Activated naive CD8-positive, alpha-beta T cell (primary cell): ENCODE results near the gene SV2B.
"Not testable (repeated sequence)": the region's sequence is repeated elsewhere in the genome, so short reads cannot be mapped to it uniquely, and the experiment has no call there.

Source experiments
- H3K27ac Mint-ChIP-seq: one replicate; pipeline ENCODE4 v1.8.0; 2021; ENCODE audit warnings: mixed read lengths
- H3K27me3 Mint-ChIP-seq: one replicate; pipeline ENCODE4 v1.8.0; 2021; ENCODE audit warnings: mixed read lengths
- H3K36me3 Mint-ChIP-seq: one replicate; pipeline ENCODE4 v1.8.0; 2021; ENCODE audit warnings: mixed read lengths
- H3K4me1 Mint-ChIP-seq: one replicate; pipeline ENCODE4 v1.8.0; 2021; ENCODE audit warnings: low read depth, mixed read lengths
- H3K4me3 Mint-ChIP-seq: one replicate; pipeline ENCODE4 v1.8.0; 2021; ENCODE audit warnings: mild to moderate bottlenecking, mixed read lengths
- H3K9me3 Mint-ChIP-seq: one replicate; pipeline ENCODE4 v1.8.0; 2021; ENCODE audit warnings: low read depth, mixed read lengths

The SV2B gene

DNA sequence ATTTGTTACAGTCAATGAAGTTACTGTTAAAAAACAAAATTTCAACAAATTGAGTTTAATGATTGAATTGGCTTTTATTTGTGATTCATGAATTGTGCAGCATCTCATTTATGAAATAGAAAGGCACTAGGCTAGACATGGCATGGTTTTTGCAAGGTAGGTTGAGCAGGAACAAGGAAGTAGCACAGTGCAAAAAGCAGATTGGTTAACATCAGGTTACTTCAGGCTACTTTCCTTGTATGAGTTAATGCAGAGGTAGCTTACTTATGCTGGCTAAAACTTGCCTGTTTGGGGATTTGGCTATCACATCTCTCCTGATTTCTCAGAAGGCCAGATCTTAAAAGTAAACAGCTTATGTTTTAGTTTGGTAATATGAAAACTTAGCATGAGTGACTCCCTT lies 23.0 kb upstream of the SV2B start:
- H3K4me3 Mint-ChIP-seq = no peak overlapping the region
- H3K27me3 Mint-ChIP-seq = peaks cover 7% of the 10 kb centered on the region
- no peak overlapping the region for H3K27ac Mint-ChIP-seq
- peaks cover 8% of the 10 kb centered on the region for H3K36me3 Mint-ChIP-seq
- peaks cover 15% of the 10 kb centered on the region for H3K9me3 Mint-ChIP-seq
- no peaks in the 10 kb centered on the region for H3K4me1 Mint-ChIP-seq

DNA sequence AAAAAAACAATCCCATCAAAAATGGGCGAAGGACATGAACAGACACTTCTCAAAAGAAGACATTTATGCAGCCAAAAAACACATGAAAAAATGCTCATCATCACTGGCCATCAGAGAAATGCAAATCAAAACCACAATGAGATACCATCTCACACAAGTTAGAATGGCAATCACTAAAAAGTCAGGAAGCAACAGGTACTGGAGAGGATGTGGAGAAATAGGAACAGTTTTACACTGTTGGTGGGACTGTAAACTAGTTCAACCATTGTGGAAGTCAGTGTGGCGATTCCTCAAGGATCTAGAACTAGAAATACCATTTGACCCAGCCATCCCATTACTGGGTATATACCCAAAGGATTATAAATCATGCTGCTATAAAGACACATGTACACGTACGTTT lies 6.2 kb upstream of the SV2B start:
- not testable (repeated sequence) for H3K4me3 Mint-ChIP-seq, H3K27ac Mint-ChIP-seq, H3K9me3 Mint-ChIP-seq, H3K4me1 Mint-ChIP-seq, H3K36me3 Mint-ChIP-seq
- peaks cover 35% of the 10 kb centered on the region for H3K27me3 Mint-ChIP-seq

DNA sequence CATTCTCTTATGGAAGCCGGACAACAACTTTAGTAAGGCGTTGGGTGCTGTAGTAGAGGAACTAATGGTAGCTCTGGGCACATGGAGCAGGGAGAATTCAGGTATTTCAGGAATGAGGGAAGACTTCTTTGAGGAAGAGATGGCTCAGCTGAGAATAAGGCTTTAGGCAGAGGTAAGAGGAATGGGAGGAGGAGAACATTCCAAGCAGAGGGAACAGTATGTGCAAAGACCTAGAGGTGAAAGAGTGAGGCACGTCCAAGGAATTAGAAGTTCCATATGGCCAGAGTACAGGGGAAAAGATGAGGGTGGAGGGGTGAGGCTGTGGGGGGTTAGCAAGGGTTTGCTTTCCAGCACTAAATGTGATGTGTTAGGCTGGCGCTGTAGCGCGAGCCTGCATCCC lies 1.6 kb upstream of the SV2B start:
- H3K4me3 Mint-ChIP-seq = peak overlapping the region; percentile 2

DNA sequence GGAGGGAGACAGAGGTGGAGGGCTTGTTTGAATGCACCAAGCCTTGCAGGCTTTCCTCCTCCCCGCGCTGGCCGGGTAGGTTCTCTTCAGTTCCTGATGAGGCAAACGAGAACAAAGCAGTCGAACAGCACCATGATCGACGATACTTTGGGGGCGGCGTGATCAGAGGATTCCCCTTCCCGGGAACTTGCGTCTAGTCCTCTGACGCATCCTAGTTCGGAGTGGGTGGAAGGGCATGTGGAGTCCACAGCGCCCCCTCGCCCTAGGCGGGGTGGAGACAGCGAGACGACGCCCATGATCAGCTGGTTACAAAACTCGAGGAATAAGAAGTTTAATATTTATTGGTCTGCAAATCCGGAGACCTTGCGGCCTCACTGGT lies 452 bp upstream of the SV2B start:
- H3K4me3 Mint-ChIP-seq = peak overlapping the region; percentile 80
- H3K27me3 Mint-ChIP-seq = peaks cover 41% of the 10 kb centered on the region

More for the DNA sequence above, 1.6 kb upstream of the SV2B start:
- no peaks in the 10 kb centered on the region for H3K36me3 Mint-ChIP-seq
- no peaks in the 10 kb centered on the region for H3K9me3 Mint-ChIP-seq
- peaks cover 20% of the 10 kb centered on the region for H3K4me1 Mint-ChIP-seq
- no peak overlapping the region for H3K27ac Mint-ChIP-seq
- peaks cover 44% of the 10 kb centered on the region for H3K27me3 Mint-ChIP-seq

DNA sequence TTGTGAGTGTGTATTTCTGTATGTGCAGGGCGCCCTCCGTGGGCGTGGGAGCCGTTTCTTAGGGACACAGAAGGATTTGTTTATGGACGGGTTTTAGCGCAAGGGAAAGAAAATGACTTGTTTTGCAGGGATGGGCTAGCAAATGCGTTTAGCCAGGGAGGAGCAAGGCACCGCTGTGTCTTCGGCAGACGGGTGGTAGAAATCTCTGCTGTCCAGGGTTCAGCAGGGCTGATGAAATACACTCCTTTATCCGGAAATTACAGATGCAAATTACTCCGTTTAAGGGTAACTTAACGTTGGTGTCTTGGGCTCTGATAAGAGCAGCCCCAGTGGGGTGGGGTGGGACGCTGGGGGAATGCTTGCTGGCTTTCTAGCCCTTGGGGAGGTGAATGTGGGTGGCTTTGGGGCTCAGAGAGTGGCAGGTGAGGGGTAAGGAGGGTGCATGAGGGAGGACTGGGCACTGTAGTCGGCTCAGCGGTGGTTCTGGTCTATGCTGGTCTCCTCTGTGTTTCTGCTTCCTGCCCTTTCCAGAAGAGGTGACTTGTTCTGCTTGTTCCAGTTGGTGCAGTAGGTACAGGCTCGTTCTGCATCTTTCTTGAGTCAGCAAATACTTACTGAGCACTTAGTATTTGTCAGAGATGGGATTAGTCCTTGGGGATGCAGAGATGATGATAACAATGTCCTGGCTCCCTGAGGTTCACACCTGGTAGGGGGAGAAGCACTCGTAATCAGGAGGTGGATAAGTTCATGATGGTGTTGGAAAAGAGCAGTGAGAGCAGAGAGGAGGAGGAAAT lies 954 bp downstream of the SV2B start:
- Mint-ChIP-seq H3K4me3 (peak overlapping the region; percentile 81), H3K9me3 (no peaks in the 10 kb centered on the region), H3K27me3 (peaks cover 37% of the 10 kb centered on the region), H3K4me1 (peaks cover 20% of the 10 kb centered on the region), H3K36me3 (no peaks in the 10 kb centered on the region), H3K27ac (no peak overlapping the region)

More for the DNA sequence above, 452 bp upstream of the SV2B start:
- peaks cover 20% of the 10 kb centered on the region for H3K4me1 Mint-ChIP-seq
- no peaks in the 10 kb centered on the region for H3K9me3 Mint-ChIP-seq
- no peak overlapping the region for H3K27ac Mint-ChIP-seq
- no peaks in the 10 kb centered on the region for H3K36me3 Mint-ChIP-seq

DNA sequence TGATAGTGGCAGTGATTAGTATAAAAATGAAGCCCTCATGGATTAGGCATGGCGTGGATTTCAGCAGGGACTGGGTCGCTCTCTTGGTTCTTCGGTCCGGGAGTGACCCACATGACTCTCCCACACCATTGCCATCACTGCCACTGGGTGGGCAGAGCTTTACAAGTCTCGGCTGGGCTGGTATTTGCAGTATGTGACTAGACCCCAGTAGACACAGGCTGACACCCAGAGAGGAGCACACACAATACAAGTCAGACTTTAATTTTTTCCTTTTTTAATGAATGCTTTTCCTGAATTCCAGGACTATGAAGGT lies 1.5 kb downstream of the SV2B start:
- H3K27me3 Mint-ChIP-seq = peaks cover 39% of the 10 kb centered on the region
- no peak overlapping the region for H3K27ac Mint-ChIP-seq
- no peak overlapping the region for H3K4me3 Mint-ChIP-seq
- H3K9me3 Mint-ChIP-seq = no peaks in the 10 kb centered on the region
- peaks cover 20% of the 10 kb centered on the region for H3K4me1 Mint-ChIP-seq
- H3K36me3 Mint-ChIP-seq = no peaks in the 10 kb centered on the region

DNA sequence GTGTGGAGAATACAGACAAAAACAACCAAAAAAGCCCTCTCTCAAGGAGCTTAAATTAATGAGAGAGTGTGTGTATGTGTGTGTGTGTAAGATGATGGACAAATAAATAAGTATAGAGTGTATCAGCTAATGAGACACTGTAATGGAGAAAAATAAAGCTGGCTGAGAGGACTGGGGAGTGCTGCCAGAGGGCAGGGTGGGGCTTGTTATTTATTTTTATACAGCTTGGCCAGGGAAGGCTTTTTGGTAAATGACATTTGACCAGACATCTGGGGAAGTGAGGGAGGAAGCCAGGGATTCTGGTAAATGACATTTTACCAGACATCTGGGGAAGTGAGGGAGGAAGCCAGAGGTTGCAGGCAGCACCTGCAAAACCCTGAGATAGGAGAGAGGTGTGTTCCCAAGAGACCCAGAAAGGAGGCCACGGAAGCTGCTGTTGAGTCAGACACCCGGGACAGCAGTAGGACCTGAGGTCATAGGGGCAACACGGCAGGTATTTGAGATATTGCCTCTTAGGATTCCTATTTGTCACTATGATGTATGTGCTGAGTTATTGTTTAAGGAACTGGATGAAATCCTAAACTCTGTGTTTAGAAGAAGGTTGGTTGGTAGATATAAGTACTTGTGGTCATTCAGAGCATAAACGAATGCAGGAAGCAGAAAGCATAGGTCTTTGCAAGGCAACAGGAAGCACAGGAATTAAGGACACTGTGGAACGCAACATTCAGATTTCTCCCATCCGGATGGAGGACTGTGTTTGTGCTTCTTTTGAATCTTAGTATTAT lies 2.7 kb downstream of the SV2B start:
- Mint-ChIP-seq H3K27me3 (peaks cover 45% of the 10 kb centered on the region), H3K27ac (no peak overlapping the region), H3K4me3 (no peak overlapping the region), H3K36me3 (peaks cover 2% of the 10 kb centered on the region), H3K9me3 (no peaks in the 10 kb centered on the region), H3K4me1 (peaks cover 20% of the 10 kb centered on the region)

DNA sequence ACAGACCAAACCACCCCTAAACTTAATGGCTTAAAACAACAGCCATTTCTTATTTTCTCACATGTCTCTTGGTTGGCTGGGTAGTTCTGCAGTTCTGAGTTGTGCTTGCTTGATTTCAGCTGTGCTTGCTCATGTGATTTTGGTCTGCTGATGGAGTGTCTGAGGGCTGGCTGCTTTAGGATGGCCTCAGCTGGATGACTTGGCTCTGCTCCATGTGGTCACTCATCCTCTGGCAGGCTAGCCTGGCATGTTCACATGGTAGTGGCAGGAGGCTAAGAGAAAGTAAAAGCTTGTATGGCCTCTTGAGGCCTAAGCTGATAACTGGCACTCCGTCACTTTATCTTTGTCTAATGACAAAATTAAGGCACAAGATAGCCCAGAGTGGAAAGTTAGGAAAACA lies 4.1 kb downstream of the SV2B start:
- no peak overlapping the region for H3K4me3 Mint-ChIP-seq
- peaks cover 17% of the 10 kb centered on the region for H3K4me1 Mint-ChIP-seq
- no peaks in the 10 kb centered on the region for H3K9me3 Mint-ChIP-seq
- peaks cover 39% of the 10 kb centered on the region for H3K27me3 Mint-ChIP-seq
- H3K27ac Mint-ChIP-seq = no peak overlapping the region
- peaks cover 2% of the 10 kb centered on the region for H3K36me3 Mint-ChIP-seq

DNA sequence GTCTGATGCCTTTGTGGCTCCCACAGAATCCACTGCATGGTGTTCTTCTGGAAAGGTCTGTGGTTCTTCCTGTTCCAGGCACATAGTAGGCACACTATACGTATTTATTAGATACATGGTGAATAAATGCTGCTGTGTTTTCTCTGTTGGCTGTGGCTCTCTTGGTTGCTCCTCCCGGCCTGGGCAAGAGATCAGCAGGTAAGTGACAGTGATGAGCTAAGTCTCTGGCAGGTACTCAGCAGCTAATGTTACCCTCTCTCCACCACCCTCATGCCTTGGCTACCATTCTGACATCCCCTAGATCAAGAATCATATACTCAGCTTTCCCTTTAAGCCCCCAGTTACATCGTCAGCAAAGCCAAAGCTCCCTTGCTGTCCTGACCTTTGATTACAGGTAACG lies 8.4 kb downstream of the SV2B start:
- Mint-ChIP-seq H3K27me3 (peaks cover 32% of the 10 kb centered on the region), H3K4me3 (no peak overlapping the region), H3K4me1 (no peaks in the 10 kb centered on the region), H3K9me3 (no peaks in the 10 kb centered on the region), H3K36me3 (peaks cover 2% of the 10 kb centered on the region), H3K27ac (no peak overlapping the region)

DNA sequence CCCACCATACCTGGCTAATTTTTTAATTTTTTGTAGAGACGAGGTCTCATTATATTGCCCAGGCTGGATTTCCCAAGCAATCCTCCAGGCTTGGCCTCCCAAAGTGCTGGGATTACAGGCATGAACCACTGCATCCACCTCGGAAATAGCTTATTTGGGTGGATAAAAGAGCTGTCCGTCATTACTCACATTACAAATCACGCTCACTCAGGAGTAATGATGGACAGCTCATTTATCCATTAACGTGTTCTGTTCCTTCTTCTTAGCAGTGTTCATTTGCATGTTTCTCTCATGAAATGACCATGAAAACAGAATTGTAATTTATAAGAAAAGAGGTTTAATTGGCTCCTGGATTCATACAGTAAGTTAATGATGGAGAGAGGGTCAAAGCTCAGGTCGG lies 9.8 kb downstream of the SV2B start:
- H3K27me3 Mint-ChIP-seq = peaks cover 29% of the 10 kb centered on the region
- no peak overlapping the region for H3K4me3 Mint-ChIP-seq
- H3K4me1 Mint-ChIP-seq = no peaks in the 10 kb centered on the region
- H3K36me3 Mint-ChIP-seq = peaks cover 2% of the 10 kb centered on the region
- H3K9me3 Mint-ChIP-seq = no peaks in the 10 kb centered on the region
- H3K27ac Mint-ChIP-seq = no peak overlapping the region

DNA sequence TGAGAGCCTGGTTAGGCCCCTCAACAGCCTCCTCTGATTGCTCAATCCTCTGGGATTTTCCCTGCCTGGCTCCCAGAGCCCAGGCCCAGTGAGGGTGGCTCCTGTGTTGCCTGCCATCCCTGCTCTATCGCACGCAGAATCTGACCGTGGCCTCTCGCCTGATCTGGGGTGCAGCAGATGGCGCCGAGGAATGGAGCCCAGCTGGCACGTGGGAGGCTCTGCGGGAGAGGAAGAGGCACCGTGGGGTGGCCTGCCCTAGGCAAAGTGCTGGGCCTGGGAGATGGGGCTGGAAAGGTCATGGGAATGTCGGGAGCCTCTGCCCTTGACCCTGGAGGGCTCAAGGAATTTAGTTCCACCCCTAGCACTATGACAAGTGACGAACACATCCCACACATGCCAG lies 10.3 kb downstream of the SV2B start:
- peaks cover 2% of the 10 kb centered on the region for H3K36me3 Mint-ChIP-seq
- peaks cover 27% of the 10 kb centered on the region for H3K27me3 Mint-ChIP-seq
- H3K4me1 Mint-ChIP-seq = no peaks in the 10 kb centered on the region
- no peaks in the 10 kb centered on the region for H3K9me3 Mint-ChIP-seq
- no peak overlapping the region for H3K4me3 Mint-ChIP-seq
- H3K27ac Mint-ChIP-seq = no peak overlapping the region

DNA sequence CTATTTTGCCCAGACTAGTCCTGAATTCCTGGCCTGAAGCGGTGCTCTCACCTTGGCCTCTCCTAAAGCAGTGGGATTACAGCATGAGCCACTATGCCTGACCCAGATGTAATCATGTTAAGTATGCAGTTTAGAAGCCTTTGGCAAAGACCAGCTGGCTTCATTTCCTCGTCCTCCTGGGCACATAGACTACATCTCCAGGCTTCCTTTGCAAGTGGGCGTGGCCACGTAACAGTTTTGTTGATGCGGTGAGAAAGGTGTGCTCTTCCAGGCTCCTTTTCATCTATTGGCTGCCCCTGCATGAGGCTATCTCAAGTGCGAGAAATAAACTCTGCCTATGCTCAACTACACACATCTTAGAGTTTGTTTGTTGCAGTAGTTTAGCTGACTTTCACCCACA lies 13.0 kb downstream of the SV2B start:
- peaks cover 24% of the 10 kb centered on the region for H3K27me3 Mint-ChIP-seq
- no peak overlapping the region for H3K27ac Mint-ChIP-seq
- no peaks in the 10 kb centered on the region for H3K4me1 Mint-ChIP-seq
- no peaks in the 10 kb centered on the region for H3K9me3 Mint-ChIP-seq
- no peaks in the 10 kb centered on the region for H3K36me3 Mint-ChIP-seq
- H3K4me3 Mint-ChIP-seq = no peak overlapping the region

DNA sequence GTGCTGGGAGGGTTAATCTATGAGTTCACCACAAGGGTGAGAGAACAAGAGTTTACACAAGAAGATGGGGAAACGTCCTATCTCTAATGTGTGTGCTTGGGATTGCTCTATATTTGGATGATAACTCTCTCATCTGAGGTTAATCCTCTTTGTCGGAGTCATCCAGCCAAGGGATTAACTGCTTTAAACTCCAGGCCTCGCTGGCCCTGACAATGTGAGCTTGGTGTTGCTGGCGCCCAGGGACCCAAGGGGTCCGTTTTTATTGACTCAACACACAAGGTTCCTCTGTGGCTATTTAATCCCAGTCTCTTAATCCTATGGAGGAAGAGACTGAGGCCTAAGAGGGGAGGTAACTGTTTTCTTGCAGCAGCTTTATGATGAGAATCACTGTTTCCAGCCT lies 14.2 kb downstream of the SV2B start:
- peaks cover 24% of the 10 kb centered on the region for H3K27me3 Mint-ChIP-seq

DNA sequence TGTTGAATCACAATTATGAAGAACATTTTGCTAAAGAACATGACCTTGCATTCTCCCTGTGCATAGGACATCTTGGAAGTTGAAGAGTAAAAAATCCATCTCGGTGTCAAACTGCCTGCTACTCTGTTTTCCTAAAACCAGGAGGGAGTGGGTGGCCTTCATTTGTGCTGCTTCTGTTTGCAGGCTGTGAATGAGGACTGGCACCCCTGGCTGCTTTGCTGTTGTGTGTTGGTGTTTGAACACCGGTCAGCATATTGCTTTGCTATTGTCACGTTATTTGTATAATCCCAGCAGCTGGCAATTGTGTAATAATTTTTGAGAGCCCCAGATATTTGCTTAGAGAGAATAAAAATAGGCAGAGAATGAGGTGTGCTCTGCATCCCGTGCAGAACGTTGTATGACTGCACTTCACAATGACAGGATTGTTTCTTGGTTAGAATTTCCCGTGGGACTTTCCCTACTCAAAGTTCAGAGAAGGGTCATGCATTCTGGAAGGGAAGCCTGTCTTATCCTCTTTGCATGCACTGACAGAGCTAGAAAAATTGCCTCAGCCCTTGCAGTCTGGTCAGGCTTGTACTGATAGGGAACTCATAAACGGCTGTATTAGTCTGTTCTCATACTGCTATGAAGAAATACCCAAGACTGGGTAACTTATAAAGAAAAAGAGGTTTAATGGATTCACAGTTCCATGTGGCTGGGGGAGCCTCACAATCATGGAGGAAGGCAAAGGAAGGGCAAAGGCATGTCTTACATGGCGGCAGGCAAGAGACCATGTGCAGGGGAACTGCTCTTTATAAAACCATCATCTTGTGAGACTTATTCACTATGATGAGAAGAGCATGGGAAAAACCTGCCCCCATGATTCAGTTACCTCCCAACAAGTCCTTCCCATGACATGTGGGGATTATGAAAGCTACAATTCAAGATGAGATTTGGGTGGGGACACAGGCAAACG lies 16.3 kb downstream of the SV2B start:
- Mint-ChIP-seq H3K27ac (no peak overlapping the region), H3K4me3 (no peak overlapping the region), H3K9me3 (no peaks in the 10 kb centered on the region), H3K27me3 (peaks cover 26% of the 10 kb centered on the region), H3K36me3 (no peaks in the 10 kb centered on the region), H3K4me1 (no peaks in the 10 kb centered on the region)

More for the DNA sequence above, 14.2 kb downstream of the SV2B start:
- Mint-ChIP-seq H3K4me3 (no peak overlapping the region), H3K36me3 (no peaks in the 10 kb centered on the region), H3K4me1 (no peaks in the 10 kb centered on the region), H3K27ac (no peak overlapping the region), H3K9me3 (no peaks in the 10 kb centered on the region)

DNA sequence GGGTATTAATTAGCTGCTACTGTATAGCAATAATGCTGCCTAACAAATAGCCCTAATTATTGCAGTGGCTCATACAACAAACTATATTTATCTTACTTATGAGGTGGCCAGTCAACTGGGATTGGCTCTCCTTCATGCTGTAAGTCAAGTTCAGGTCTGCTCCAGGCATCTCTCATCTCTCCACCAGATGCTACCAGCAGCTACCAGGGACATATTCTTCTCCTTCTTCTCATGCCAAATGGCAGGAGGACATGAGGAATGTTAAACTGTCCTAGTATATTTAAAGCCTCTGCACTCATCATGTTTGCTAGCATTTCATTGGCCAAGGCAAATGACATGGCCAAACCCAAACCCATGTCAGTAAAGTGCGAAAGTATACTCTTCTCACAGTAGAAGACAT lies 17.3 kb downstream of the SV2B start:
- Mint-ChIP-seq H3K27ac (no peak overlapping the region), H3K4me3 (no peak overlapping the region), H3K9me3 (no peaks in the 10 kb centered on the region), H3K27me3 (peaks cover 22% of the 10 kb centered on the region), H3K36me3 (no peaks in the 10 kb centered on the region), H3K4me1 (no peaks in the 10 kb centered on the region)
